Loucy (cell line): Measurements from ENCODE around the gene ANAPC10.

Source experiments
- H2AFZ ChIP-seq: fragments of 200-600 bp; sonication (generic); 2 replicates; pipeline ENCODE4 v1.6.0; 2016; ENCODE audit warnings: antibody characterized with exemption, mild to moderate bottlenecking, low read length, moderate library complexity
- H3F3A ChIP-seq: fragments of 200-600 bp; 2 replicates; pipeline ENCODE4 v1.6.0; 2016; ENCODE audit warnings: antibody characterized with exemption, low read depth, mild to moderate bottlenecking
- H3K27me3 ChIP-seq: fragments of 200-600 bp; sonication (generic); 2 replicates; pipeline ENCODE4 v1.6.1; 2014; ENCODE audit warnings: low read length, mild to moderate bottlenecking; ENCODE audit not compliant: insufficient read depth, poor library complexity, severe bottlenecking
- H3K36me3 ChIP-seq: fragments of 200-600 bp; sonication (generic); 2 replicates; pipeline ENCODE4 v1.6.1; 2016; ENCODE audit warnings: low read length; ENCODE audit not compliant: insufficient read depth
- H3K4me1 ChIP-seq: fragments of 200-600 bp; sonication (generic); 2 replicates; pipeline ENCODE4 v1.5.1; 2014; ENCODE audit warnings: low read length, mild to moderate bottlenecking; ENCODE audit not compliant: insufficient read depth, poor library complexity, severe bottlenecking
- H3K4me2 ChIP-seq: fragments of 200-600 bp; sonication (generic); 2 replicates; pipeline ENCODE4 v1.6.0; 2014; ENCODE audit warnings: antibody characterized with exemption, low read length, low read depth, mild to moderate bottlenecking; ENCODE audit not compliant: poor library complexity, severe bottlenecking
- H3K4me3 ChIP-seq: fragments of 200-600 bp; sonication (generic); 2 replicates; pipeline ENCODE4 v1.5.1; 2014; ENCODE audit warnings: low read length, mild to moderate bottlenecking, mixed read lengths; ENCODE audit not compliant: poor library complexity, severe bottlenecking
- H3K79me2 ChIP-seq: fragments of 200-600 bp; sonication (generic); 2 replicates; pipeline ENCODE4 v1.6.1; 2014; ENCODE audit warnings: low read length; ENCODE audit not compliant: insufficient read depth
- H3K9ac ChIP-seq: fragments of 200-600 bp; sonication (generic); 2 replicates; pipeline ENCODE4 v1.6.0; 2014; ENCODE audit warnings: mild to moderate bottlenecking, low read depth, low read length, moderate library complexity; ENCODE audit not compliant: poor library complexity, severe bottlenecking
- H3K9me2 ChIP-seq: fragments of 200-600 bp; sonication (generic); replicated peaks from 2 replicates; pipeline ENCODE4 v1.6.1; 2016; ENCODE audit warnings: low read depth, low read length, mixed read lengths
- H3K9me3 ChIP-seq: fragments of 200-600 bp; sonication (generic); 2 replicates; pipeline ENCODE4 v1.6.1; 2014; ENCODE audit warnings: mild to moderate bottlenecking, antibody characterized with exemption, low read length, low read depth; ENCODE audit not compliant: insufficient read depth
- H4K20me1 ChIP-seq: fragments of 200-600 bp; sonication (generic); 2 replicates; pipeline ENCODE4 v1.6.0; 2014; ENCODE audit warnings: antibody characterized with exemption, low read length, mild to moderate bottlenecking; ENCODE audit not compliant: insufficient read depth, poor library complexity, severe bottlenecking
- CTCF ChIP-seq: fragments of 200-600 bp; sonication (generic); conservative IDR thresholded peaks from 2 replicates; pipeline ENCODE4 v1.5.1; 2014; ENCODE audit warnings: mild to moderate bottlenecking, antibody characterized with exemption, low read length
- EZH2phosphoT487 ChIP-seq: fragments of 200-600 bp; IDR thresholded peaks from 2 replicates; pipeline ENCODE4 v1.6.1; 2018; ENCODE audit warnings: antibody characterized with exemption, mild to moderate bottlenecking, moderate library complexity, borderline replicate concordance

ANAPC10 gene

GRCh38 chr4:145099653-145100052 is 1.7 kb upstream of the ANAPC10 start:
- H3K9me3 ChIP-seq: no peaks in the 10 kb centered on the region
- no peaks in the 10 kb centered on the region for H3K27me3 ChIP-seq
- H3K9ac ChIP-seq: peak overlapping the region; percentile 86
- TF ChIP-seq CTCF (no peak), EZH2phosphoT487 (no peak)
- peaks cover 59% of the 10 kb centered on the region for H4K20me1 ChIP-seq
- H3K36me3 ChIP-seq: peaks cover 4% of the 10 kb centered on the region; the same call in 1 of the 2 replicates
- peak overlapping the region; percentile 75 for H3K4me2 ChIP-seq
- H3F3A ChIP-seq: no peaks in the 10 kb centered on the region
- peaks cover 95% of the 10 kb centered on the region for H3K79me2 ChIP-seq
- H2AFZ ChIP-seq: no peak overlapping the region
- no peaks in the 10 kb centered on the region for H3K9me2 ChIP-seq
- peaks cover 63% of the 10 kb centered on the region for H3K4me1 ChIP-seq
- peak overlapping the region; percentile 88 for H3K4me3 ChIP-seq

- no peaks in the 10 kb centered on the region for H3F3A ChIP-seq
- H3K4me1 ChIP-seq: peaks cover 65% of the 10 kb centered on the region
- no peaks in the 10 kb centered on the region for H3K9me2 ChIP-seq
- H3K4me2 ChIP-seq: peak overlapping the region; percentile 75
- peak overlapping the region; percentile 83 for H2AFZ ChIP-seq
- peak overlapping the region; percentile 86 for H3K9ac ChIP-seq
- H4K20me1 ChIP-seq: peaks cover 53% of the 10 kb centered on the region
- H3K9me3 ChIP-seq: no peaks in the 10 kb centered on the region
- no peaks in the 10 kb centered on the region for H3K27me3 ChIP-seq
- TF ChIP-seq EZH2phosphoT487 (no peak), CTCF (no peak)
- peaks cover 98% of the 10 kb centered on the region for H3K79me2 ChIP-seq
- H3K36me3 ChIP-seq: 0 out of 2 replicates have a peak, but pooled peaks cover 3% of the 10 kb centered on the region
- peak overlapping the region; percentile 88 for H3K4me3 ChIP-seq
Observed at GRCh38 chr4:145098675-145099037, 660 bp upstream of the ANAPC10 start.

GRCh38 chr4:145097331-145097820 is 620 bp downstream of the ANAPC10 start:
- peaks cover 98% of the 10 kb centered on the region for H3K79me2 ChIP-seq
- peak overlapping the region; percentile 88 for H3K4me3 ChIP-seq
- H3K4me1 ChIP-seq: peaks cover 66% of the 10 kb centered on the region
- 0 out of 2 replicates have a peak, but pooled peaks cover 3% of the 10 kb centered on the region for H3K36me3 ChIP-seq
- peak overlapping the region; percentile 75 for H3K4me2 ChIP-seq
- no peaks in the 10 kb centered on the region for H3K27me3 ChIP-seq
- no peaks in the 10 kb centered on the region for H3K9me2 ChIP-seq
- peak overlapping the region; percentile 86 for H3K9ac ChIP-seq
- H4K20me1 ChIP-seq: peaks cover 47% of the 10 kb centered on the region
- H3K9me3 ChIP-seq: no peaks in the 10 kb centered on the region
- TF ChIP-seq EZH2phosphoT487 (no peak), CTCF (no peak)
- no peaks in the 10 kb centered on the region for H3F3A ChIP-seq
- H2AFZ ChIP-seq: peak overlapping the region; percentile 83
